ENCODE data around the gene NAALADL2.
"Not testable (repeated sequence)": the region's sequence is repeated elsewhere in the genome, so short reads cannot be mapped to it uniquely, and the experiment has no call there.

The NAALADL2 gene

GRCh38 chr3:175825016-175825580 is 966.0 kb downstream of the NAALADL2 start:
- DNase-seq: not testable (repeated sequence)

GRCh38 chr3:175826759-175827158 is 967.6 kb downstream of the NAALADL2 start:
- DNase-seq: no peak

DNA sequence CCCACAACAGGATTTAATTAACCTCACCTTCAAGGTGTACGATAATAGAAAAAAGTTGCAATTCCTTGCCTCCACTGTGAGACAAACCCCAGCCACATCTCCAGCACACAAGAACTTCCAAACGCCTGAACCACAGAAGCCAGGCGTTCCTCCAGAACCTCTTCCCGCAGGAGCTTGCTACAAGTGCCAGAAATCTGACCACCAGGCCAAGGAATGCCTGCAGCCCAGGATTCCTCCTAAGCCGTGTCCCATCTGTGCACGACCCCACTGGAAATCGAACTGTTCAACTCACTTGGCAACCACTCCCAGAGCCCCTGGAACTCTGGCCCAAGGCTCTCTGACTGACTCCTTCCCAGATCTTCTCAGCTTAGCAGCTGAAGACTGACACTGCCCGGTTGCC is 970.7 kb downstream of the NAALADL2 start:
- DNase-seq: not testable (repeated sequence)

DNA sequence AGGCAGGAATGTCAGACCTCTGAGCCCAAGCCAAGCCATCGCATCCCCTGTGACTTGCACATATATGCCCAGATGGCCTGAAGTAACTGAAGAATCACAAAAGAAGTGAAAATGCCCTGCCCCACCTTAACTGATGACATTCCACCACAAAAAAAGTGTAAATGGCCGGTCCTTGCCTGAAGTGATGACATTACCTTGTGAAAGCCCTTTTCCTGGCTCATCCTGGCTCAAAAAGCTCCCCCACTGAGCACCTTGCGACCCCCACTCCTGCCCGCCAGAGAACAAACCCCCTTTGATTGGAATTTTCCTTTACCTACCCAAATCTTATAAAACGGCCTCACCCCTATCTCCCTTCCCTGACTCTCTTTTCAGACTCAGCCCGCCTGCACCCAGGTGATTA is 976.6 kb downstream of the NAALADL2 start:
- not testable (repeated sequence) for DNase-seq

DNA sequence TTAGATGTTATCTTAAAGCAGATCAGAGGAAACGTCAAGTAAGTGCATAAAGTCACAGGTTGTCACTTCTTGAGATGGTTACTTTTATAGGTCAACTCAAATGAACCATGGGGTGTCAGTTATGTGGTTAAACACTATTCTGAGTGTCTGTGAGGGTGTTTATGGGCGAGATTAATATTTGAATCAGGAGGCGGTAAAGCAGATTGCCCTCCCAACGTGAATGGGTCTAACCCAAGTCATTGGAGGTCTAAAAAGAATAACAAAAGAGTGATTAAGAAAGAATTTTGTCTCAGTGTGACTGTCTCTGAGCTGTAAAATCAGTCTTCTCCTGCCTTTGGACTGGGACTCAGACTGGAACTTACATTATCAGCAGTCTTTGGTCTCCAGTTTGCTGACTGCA is 977.5 kb downstream of the NAALADL2 start:
- DNase-seq: no peak

DNA sequence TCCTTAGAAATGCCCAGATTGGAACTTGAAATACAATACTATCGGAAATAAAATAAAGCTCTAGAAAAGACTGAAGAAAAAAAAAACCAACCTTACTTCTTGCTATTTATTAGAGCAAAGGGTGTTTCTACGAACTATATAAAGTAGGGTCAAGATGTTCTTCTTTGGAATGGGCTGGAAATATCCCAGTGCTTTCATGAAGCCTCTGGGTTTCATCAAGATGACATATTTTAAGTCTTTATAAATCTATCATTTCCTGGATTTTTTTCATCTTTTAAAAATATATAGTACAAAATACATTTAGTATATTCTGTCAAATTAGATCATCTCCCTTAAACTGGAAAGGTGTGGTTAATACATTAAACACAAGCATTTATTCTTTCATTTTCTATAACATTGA is 978.8 kb downstream of the NAALADL2 start:
- no peak for DNase-seq

- no peak for DNase-seq
Measured at GRCh38 chr3:175839366-175840005, 980.4 kb downstream of the NAALADL2 start.

- peak; percentile 28 for DNase-seq
Measured at GRCh38 chr3:175851541-175851940, 992.4 kb downstream of the NAALADL2 start.

GRCh38 chr3:175852560-175852959 is 993.4 kb downstream of the NAALADL2 start:
- DNase-seq: no peak

DNA sequence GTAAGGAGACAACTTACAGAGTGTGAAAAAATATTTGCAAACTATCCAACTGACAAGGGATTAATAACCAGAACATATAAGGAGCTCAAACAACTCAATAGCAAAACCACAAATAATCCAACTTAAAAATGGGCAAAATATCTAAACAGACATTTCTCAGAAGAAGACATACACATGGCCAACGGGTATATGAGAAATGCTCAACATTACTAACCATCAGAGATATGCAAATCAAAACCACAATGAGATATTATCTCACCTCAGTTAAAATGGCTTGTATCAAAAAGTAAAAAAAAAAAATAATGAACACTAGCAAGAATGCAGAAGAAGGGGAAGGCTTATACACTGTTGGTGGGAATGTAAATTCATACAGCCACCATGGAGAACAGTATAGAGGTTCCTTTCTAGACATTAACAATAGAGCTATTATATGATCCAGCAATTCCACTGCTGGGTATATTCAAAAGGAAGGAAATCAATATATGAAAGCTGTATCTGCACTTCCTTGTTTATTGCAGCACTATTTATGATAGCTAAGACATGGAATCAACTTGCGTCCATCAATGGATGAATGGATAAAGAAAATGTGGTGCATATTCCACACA is 998.6 kb downstream of the NAALADL2 start:
- no peak for DNase-seq
